ENCODE data around the gene MPP3.

GRCh38 chr17:43767713-43768059 is 65.3 kb downstream of the MPP3 start:
- TF ChIP-seq CTCF (conservative IDR thresholded peaks at IDR 0.05; ENCODE audit: low read depth, low read length) (no peak), EZH2 (IDR thresholded peaks at IDR 0.05; ENCODE audit: borderline replicate concordance, low read depth, low read length, poor library complexity, severe bottlenecking) (no peak)

Measured in A673 (cell line).